Naive B cell (primary cell): Measurements from ENCODE around the gene CUX1. TPM values are rescaled to one million over a fixed set of nuclear protein-coding genes. Genes with fewer than 3 reads are reported as not detected.
A peak's percentile ranks its signal among the peaks of the same experiment; 100 is the strongest.

Source experiments
- ATAC-seq, 2 donors: fragments of 150-1000 bp; cut with Tn5 transposase; 2 replicates each; pipeline ENCODE4 v1.10.0; 2021; ENCODE audit warnings: low read depth in 2 of 2, mild to moderate bottlenecking in 2 of 2, moderate library complexity in 2 of 2
- DNase-seq: peaks from one replicate; pipeline ENCODE4 v3.0.0; 2022
- H3K27ac Mint-ChIP-seq, 6 donors: one replicate each; pipeline ENCODE4 v1.8.0; 2020 to 2022; ENCODE audit warnings: mild to moderate bottlenecking in 6 of 6, mixed read lengths in 6 of 6, moderate library complexity in 5 of 6, inconsistent platforms in 2 of 6
- H3K27me3 Mint-ChIP-seq, 3 donors: one replicate each; pipeline ENCODE4 v1.8.0; 2021 to 2022; ENCODE audit warnings: mixed read lengths in 3 of 3, mild to moderate bottlenecking in 1 of 3
- H3K36me3 Mint-ChIP-seq, 2 donors: one replicate each; pipeline ENCODE4 v1.8.0; 2020 to 2022; ENCODE audit warnings: mixed read lengths in 2 of 2, inconsistent platforms in 1 of 2, mild to moderate bottlenecking in 1 of 2
- H3K4me1 Mint-ChIP-seq, 3 donors: one replicate each; pipeline ENCODE4 v1.8.0; 2020 to 2022; ENCODE audit warnings: mixed read lengths in 3 of 3, inconsistent platforms in 1 of 3, mild to moderate bottlenecking in 1 of 3, moderate library complexity in 1 of 3
- H3K4me3 Mint-ChIP-seq, 8 donors: one replicate each; pipeline ENCODE4 v1.8.0; 2020 to 2022; ENCODE audit warnings: mild to moderate bottlenecking in 8 of 8, mixed read lengths in 8 of 8, moderate library complexity in 8 of 8, inconsistent platforms in 2 of 8
- H3K9me3 Mint-ChIP-seq, 7 donors: one replicate each; pipeline ENCODE4 v1.8.0; 2020 to 2022; ENCODE audit warnings: mixed read lengths in 7 of 7, mild to moderate bottlenecking in 5 of 7, inconsistent platforms in 2 of 7, moderate library complexity in 1 of 7
- polyA plus RNA-seq, 6 donors: library from polyadenylated mRNA; unstranded; fragments of 300-500 nt; fragmentation: Illumina TruSeq; gene quantifications; one replicate each; pipeline ENCODE4 v1.2.3, GENCODE V29; 2021; ENCODE audit warnings: low read depth in 6 of 6

CUX1 gene
- polyA plus RNA-seq, 6 donors from 2014 or later = 0.66 to 31.5 (median 14.5) TPM

DNA sequence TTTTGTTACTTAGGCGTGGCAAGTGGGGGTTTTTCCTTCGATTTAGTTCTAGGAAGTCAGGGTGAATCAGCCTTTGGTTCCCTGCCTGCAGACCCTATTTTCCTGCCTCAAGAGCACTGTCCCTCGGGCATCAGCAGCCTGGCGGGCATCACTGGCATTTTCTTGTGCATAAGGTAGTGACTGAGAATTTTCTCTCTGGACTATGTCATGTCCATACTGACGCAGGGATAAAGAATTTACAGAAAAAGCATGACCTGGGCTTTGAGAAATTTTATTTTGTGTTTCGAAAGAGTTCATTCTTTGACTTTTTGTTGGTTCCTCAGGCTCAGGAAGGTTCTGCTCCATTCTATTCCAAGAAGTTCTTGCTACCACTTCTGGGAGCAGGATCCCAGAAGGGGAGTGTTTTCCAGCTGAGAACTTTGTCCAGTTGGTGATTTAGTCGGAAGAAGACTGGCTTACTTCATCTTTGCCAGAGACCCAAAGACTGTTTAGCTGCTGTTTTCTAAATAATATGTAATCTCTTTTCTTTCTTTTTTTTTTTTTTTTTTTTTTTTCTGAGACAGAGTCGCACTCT, 255.3 kb downstream of the CUX1 start:
- DNase-seq (no peak), ATAC-seq (no peak)
- Mint-ChIP-seq H3K9me3 (peaks cover 0 to 6% (median 5%) of the 10 kb centered on the region in 7 donors), H3K27me3 (no peaks in the 10 kb centered on the region), H3K36me3 (peaks cover 18 to 36% of the 10 kb centered on the region in 2 donors), H3K4me3 (no peak overlapping the region), H3K4me1 (peaks cover 10 to 14% (median 10%) of the 10 kb centered on the region in 3 donors), H3K27ac (no peak overlapping the region)

DNA sequence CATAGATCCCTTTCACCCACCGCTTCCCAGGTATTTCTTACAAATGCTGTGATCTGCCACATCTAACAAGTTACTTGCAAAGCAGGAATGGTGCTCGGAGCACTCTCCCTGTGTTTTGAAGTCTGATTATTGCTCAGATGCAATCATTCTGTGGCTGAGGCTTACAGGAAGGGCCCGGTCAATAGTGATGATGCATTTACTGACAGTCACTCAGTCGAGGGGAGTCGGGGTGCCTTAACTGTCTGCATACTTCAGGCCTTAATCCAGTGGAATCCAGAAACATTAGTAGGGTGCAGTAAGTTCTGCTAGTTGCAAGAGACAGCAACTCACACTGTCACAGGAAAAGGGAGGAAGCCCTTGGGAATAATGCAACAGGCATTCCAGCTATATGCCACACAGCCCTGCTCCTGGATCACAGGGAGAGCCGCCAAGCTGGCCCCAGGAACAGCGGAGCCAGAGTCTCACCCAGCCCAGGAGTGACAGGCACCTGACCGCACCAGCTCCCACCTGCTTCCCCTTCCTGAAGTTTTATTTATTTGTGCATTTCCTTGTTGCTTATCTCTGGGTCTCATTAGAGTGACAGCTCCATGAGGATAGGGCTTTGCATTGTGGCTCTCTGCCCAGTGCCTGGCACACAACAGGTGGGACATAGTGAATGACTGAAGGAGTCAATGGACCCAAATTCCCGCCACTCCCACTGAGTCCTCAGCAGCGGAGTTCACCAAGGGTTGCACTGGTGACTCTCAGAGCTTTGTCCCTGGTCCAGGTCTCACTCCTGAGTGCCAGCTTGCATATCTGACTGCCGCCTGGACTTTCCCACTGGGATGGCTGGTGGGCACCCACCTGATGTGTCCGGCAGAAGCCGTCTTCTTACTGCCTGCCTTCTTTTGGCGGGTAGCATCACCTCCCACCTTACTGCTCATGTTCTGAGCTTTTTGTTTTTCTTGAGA, 256.8 kb downstream of the CUX1 start:
- Mint-ChIP-seq H3K4me1 (peaks cover 7 to 11% (median 10%) of the 10 kb centered on the region in 3 donors), H3K36me3 (peaks cover 13 to 32% of the 10 kb centered on the region in 2 donors), H3K27ac (no peak overlapping the region), H3K4me3 (no peak overlapping the region), H3K27me3 (no peaks in the 10 kb centered on the region), H3K9me3 (peaks cover 0 to 6% (median 5%) of the 10 kb centered on the region in 7 donors)
- no peak for DNase-seq
- ATAC-seq = no peak

DNA sequence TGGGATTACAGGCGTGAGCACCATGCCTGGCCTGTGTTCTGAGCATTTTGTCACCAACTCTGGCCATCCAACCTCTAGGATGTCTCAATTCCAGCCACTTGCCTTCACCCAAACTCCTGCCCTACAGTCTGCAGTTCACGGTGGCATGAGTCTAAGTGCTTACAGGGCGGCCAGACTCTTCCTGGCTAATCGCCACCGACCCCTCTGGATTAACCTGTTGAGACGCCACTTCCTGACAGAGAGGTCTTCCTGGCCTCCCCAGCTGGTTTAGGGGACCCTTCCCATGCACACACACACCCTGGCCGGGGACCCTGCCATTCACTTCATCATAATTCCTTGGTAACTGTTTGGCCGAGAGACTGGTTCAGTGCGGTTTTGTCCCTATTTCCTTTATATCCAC, 257.7 kb downstream of the CUX1 start:
- peaks cover 0 to 6% (median 5%) of the 10 kb centered on the region in 7 donors for H3K9me3 Mint-ChIP-seq
- H3K36me3 Mint-ChIP-seq = peaks cover 11 to 29% of the 10 kb centered on the region in 2 donors
- DNase-seq (no peak), ATAC-seq (no peak)
- peaks cover 6 to 18% (median 11%) of the 10 kb centered on the region in 3 donors for H3K4me1 Mint-ChIP-seq
- no peak overlapping the region for H3K4me3 Mint-ChIP-seq
- H3K27ac Mint-ChIP-seq = peak overlapping the region in 1 of 6 donors; percentile 18
- no peaks in the 10 kb centered on the region for H3K27me3 Mint-ChIP-seq

DNA sequence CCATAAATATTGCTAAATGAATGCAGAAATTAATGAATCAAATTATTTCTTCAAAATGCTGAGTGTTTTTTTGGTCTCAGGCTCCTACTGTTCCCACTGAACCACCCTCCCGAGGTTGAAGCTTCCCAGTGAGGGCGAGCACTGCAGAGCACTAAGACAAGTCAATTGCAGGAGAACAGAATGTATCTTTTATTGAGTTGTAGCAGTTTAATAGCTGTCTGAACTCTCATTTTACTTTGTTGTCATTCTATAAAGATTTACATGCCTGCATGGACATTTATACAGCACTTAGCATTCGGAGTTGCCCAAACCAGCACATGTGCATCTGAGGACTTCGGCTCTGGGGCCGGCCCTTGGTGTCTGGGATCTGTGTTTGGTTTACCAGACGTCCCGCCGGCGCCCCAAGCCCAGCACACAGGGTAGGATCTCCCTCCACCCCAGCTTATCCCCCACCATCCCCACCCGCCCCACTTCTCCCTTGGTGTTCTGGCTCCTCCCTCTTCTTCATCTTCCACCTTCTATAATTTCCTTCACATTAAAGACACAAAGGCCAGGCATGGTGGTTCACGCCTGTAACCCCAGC, 258.2 kb downstream of the CUX1 start:
- H3K36me3 Mint-ChIP-seq = peaks cover 11 to 28% of the 10 kb centered on the region in 2 donors
- H3K27ac Mint-ChIP-seq = peak overlapping the region in 1 of 6 donors; percentile 37
- no peak for DNase-seq
- no peak overlapping the region for H3K4me3 Mint-ChIP-seq
- peaks cover 0 to 6% (median 5%) of the 10 kb centered on the region in 7 donors for H3K9me3 Mint-ChIP-seq
- no peaks in the 10 kb centered on the region for H3K27me3 Mint-ChIP-seq
- H3K4me1 Mint-ChIP-seq = peaks cover 6 to 19% (median 11%) of the 10 kb centered on the region in 3 donors
- no peak for ATAC-seq

DNA sequence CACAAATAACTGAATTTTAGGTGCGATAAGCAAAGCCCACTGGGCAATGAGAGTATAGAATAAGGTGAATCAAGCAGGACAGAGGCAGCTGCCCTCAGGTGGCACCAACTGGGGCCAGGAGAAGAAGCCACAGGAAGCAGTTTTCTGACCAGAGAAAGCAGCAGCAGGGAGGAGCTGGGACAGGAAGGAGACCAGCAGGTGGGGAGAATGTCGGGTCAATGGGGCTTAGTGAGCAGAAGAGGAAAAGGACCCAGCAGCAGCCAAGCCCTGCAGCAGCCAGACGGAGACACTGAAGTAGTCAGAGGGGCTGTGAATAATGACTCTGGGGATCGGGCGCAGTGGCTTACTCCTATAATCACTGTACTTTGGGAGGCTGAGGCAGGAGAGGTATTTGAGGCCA, 259.7 kb downstream of the CUX1 start:
- H3K36me3 Mint-ChIP-seq = peaks cover 16 to 23% of the 10 kb centered on the region in 2 donors
- DNase-seq (no peak), ATAC-seq (no peak)
- H3K27ac Mint-ChIP-seq = peak overlapping the region in 4 of 6 donors; percentile 31 to 90 (median 51)
- H3K4me3 Mint-ChIP-seq = peak overlapping the region in 1 of 8 donors; percentile 7
- H3K27me3 Mint-ChIP-seq = no peaks in the 10 kb centered on the region
- peaks cover 6 to 29% (median 13%) of the 10 kb centered on the region in 3 donors for H3K4me1 Mint-ChIP-seq
- H3K9me3 Mint-ChIP-seq = no peaks in the 10 kb centered on the region

DNA sequence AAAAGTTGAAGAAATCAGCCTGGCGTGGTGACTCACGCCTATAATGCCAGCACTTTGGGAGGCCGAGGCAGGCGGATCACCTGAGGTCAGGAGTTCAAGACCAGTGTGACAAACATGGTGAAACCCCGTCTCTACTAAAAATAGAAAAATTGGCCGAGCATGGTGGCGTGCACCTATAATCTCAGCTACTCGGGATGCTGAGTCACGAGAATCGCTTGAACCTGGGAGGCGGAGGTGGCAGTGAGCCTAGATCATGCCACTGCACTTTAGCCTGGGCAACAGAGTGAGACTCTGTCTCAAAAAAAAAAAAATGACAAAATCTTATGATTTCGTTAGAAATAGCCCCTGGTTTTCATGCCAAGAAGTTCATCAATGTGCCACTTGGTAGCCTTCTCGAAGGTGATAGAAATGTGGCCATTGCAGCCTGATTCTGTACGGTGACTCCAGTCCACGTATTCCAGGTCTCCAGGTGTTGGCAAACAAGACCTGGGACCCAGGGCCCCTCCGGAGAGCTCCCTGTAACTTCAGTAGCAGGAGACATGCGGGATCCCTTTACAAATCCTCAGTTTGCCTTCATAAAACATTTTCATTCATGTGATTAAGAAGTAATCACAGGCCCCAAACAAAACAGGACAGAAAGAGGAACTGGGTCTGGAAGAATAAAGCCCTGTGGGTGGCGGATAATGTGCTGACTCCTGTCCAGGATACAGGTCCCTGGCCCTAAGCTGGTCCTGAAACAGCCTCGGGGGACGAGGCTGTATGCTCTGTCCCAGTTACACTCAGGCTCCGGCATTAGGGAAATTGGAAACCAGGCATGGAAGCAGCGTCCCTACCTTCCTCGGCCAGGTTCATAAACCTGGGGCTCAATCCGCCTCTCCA, 262.0 kb downstream of the CUX1 start:
- peak overlapping the region in 1 of 8 donors; percentile 6 for H3K4me3 Mint-ChIP-seq

DNA sequence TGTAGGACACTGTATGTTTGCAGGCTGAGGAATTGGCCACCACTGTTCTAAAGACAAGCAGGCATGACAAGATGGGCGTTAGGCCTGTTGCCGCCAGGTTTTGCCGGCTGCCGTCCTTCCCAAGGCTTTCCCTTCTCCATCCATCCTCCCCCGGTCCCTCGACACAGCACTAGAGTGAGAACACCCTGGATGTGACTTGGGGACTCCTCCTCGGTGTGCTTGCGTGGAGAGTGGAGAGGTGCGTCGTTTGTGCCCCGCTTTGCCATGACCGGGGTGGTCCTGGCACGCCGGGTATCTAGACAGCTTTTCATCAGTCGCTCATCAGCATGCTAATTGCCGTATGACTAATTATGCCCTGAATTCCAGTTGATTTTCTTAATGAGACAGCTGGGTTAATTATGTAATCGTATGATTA, 262.6 kb downstream of the CUX1 start:
- Mint-ChIP-seq H3K27ac (peak overlapping the region in 2 of 6 donors; percentile 60 to 68), H3K4me1 (peaks cover 6 to 30% (median 13%) of the 10 kb centered on the region in 3 donors), H3K4me3 (peak overlapping the region in 1 of 8 donors; percentile 6)

More for the DNA sequence above, 262.0 kb downstream of the CUX1 start:
- Mint-ChIP-seq H3K4me1 (peaks cover 6 to 30% (median 13%) of the 10 kb centered on the region in 3 donors), H3K36me3 (peaks cover 16 to 23% of the 10 kb centered on the region in 2 donors), H3K27ac (peak overlapping the region in 2 of 6 donors; percentile 39 to 60), H3K9me3 (peaks cover 0 to 3% (median 0%) of the 10 kb centered on the region in 7 donors), H3K27me3 (no peaks in the 10 kb centered on the region)
- ATAC-seq (no peak), DNase-seq (no peak)

DNA sequence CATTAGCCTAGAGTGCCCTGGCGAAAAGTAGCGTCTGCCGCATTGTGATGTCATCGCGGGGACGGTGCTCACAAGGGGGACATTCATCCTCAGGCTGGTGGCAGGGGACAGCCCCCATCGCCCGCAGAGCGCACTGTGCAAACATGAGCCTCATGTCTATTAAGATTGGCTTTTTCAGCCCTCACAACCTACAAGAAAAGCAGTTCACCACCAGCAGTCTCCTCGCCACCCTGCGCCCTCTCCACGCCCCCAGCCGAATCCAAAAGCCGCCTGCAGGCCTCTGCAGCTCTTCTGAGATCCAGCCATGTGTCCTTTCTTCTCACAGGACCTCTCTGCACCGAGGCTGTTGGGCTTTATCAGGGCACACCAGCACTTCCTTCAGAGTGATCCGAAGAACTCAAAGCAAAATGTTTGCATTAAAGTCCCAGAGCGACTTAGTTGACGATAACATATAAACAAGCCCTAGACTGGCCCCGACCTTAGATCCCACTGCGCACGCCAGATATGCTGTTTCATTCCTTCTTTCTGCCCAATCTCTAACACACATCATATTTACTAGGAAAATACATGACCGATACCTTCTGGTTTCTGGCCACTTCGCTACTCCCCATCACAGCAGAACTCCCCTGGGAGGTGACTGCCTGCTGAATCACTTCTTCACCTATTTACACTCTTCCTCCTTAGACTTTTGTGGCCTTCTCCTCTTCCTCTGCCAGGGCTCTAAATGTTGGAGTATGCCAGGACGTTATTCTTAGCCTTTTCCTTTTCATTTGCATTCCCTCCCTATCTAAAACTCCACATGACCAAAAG, 263.2 kb downstream of the CUX1 start:
- ATAC-seq (no peak), DNase-seq (no peak)
- no peak overlapping the region for H3K4me3 Mint-ChIP-seq
- peak overlapping the region in 2 of 6 donors; percentile 68 to 83 for H3K27ac Mint-ChIP-seq
- H3K9me3 Mint-ChIP-seq = peaks cover 0 to 7% (median 5%) of the 10 kb centered on the region in 7 donors
- H3K27me3 Mint-ChIP-seq = no peaks in the 10 kb centered on the region
- peaks cover 6 to 30% (median 13%) of the 10 kb centered on the region in 3 donors for H3K4me1 Mint-ChIP-seq
- H3K36me3 Mint-ChIP-seq = peaks cover 14 to 23% of the 10 kb centered on the region in 2 donors

More for the DNA sequence above, 262.6 kb downstream of the CUX1 start:
- ATAC-seq (no peak), DNase-seq (no peak)
- Mint-ChIP-seq H3K36me3 (peaks cover 13 to 23% of the 10 kb centered on the region in 2 donors), H3K27me3 (no peaks in the 10 kb centered on the region), H3K9me3 (peaks cover 0 to 3% (median under 1%) of the 10 kb centered on the region in 7 donors)

DNA sequence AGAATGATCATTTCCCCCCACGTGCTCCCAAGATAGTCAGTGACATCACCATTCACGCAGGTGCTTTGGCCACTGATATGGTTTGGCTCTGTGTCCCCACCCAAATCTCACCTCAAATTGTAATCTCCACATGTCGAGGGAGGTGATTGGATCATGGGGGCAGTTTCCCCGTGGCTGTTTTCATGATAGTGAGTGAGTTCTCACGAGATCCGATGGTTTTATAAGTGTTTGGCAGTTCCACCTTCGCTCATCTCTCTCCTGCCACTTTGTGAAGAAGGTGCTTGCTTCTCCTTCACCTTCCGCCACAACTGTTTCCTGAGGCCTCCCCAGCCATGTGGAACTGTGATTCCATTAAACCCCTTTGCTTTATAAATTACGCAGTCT, 263.8 kb downstream of the CUX1 start:
- peaks cover 0 to 10% (median 6%) of the 10 kb centered on the region in 7 donors for H3K9me3 Mint-ChIP-seq
- H3K4me1 Mint-ChIP-seq = peaks cover 6 to 30% (median 13%) of the 10 kb centered on the region in 3 donors
- ATAC-seq (no peak), DNase-seq (no peak)
- peaks cover 18 to 27% of the 10 kb centered on the region in 2 donors for H3K36me3 Mint-ChIP-seq
- peak overlapping the region in 1 of 8 donors; percentile 12 for H3K4me3 Mint-ChIP-seq
- H3K27ac Mint-ChIP-seq = peak overlapping the region in 4 of 6 donors; percentile 16 to 88 (median 58)
- no peaks in the 10 kb centered on the region for H3K27me3 Mint-ChIP-seq

DNA sequence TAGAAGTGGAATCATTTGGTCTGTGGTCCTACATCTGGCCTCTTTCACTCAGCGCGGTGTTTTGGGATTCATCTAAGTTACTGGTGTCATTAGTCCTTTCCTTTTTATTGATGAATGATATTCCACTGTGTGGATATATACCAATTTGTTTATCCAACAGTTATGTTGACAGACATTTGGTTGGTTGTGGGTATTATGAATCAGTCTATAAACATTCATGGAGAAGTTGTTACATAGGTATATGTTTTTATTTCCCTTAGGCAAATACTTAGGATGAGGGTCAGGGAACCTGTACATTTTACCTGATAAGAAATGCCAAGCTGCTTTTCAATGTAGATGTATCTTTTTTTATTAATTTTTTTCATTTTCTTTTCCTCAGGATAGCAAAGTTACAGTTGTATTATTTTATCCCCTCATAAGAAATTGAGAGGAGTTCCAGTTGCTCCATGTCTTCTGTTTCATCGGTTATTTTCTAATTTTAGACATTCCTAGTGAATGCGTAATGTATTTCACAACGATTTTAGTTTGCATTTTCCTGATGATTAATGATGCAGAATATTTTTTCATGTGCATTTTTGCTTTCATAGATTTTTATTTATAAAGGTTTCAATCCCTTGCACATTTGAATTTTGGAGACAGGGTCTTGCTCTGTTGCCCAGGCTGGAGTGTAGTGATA, 265.4 kb downstream of the CUX1 start:
- peaks cover 0 to 21% (median 3%) of the 10 kb centered on the region in 3 donors for H3K4me1 Mint-ChIP-seq

DNA sequence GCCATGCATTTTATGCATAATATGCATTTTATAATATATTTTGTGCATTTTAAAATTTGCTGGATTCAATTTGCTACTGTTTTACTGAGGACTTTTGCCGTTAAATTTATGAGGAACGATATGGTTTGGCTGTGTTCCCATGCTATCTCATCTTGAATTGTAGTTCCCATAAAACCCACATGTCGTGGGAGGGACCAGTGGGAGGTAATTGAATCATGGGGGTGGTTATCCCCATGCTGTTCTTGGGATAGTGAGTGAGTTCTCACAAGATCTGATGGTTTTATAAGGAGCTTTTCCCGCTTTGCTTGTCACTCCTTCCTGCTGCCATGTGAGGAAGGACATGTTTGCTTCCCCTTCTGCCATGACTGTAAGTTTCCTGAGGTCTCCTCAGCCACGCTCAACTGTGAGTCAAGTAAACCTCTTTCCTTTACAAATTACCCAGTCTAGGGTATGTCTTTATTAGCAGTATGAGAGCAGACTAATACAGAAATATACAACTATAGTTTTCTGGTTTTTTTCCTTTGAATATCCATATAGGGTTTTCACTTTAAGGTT, 267.9 kb downstream of the CUX1 start:
- peak overlapping the region in 1 of 6 donors; percentile 53 for H3K27ac Mint-ChIP-seq
- H3K27me3 Mint-ChIP-seq = no peaks in the 10 kb centered on the region
- ATAC-seq (no peak), DNase-seq (no peak)
- H3K4me3 Mint-ChIP-seq = no peak overlapping the region
- peaks cover 0 to 25% (median 22%) of the 10 kb centered on the region in 7 donors for H3K9me3 Mint-ChIP-seq
- H3K4me1 Mint-ChIP-seq = peaks cover 0 to 11% (median 3%) of the 10 kb centered on the region in 3 donors
- peaks cover 34 to 45% of the 10 kb centered on the region in 2 donors for H3K36me3 Mint-ChIP-seq

More for the DNA sequence above, 265.4 kb downstream of the CUX1 start:
- peaks cover 0 to 11% (median 9%) of the 10 kb centered on the region in 7 donors for H3K9me3 Mint-ChIP-seq
- DNase-seq (no peak), ATAC-seq (no peak)
- peaks cover 20 to 30% of the 10 kb centered on the region in 2 donors for H3K36me3 Mint-ChIP-seq
- H3K4me3 Mint-ChIP-seq = no peak overlapping the region
- no peaks in the 10 kb centered on the region for H3K27me3 Mint-ChIP-seq
- H3K27ac Mint-ChIP-seq = peak overlapping the region in 1 of 6 donors; percentile 32
